ENCODE measurements around the gene CHI3L1. TPM values are rescaled to one million over a fixed set of nuclear protein-coding genes. Genes with fewer than 3 reads are reported as not detected.

CHI3L1 gene
- total RNA-seq, 2 experiments from 2014 or later = not detected

DNA sequence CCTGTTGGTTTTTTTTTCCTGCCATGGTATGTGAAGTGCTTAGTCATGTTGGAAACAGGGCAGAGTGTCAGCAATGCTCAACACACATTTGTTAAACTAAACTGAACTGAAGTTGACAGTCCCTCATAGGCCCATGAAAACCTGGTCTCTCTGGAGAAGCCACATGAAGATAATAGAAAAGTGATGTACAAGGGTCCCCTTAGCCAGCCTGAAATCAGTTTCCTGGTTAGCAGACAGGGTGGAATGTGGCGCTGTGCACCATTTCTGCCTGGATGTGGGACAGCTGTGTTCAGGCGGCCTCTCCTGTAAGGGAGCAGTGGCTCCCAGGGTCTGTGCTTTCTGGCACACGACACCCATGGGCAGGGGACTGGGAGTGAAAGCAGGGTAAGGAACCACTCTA lies 9.9 kb upstream of the CHI3L1 start:
- Histone ChIP-seq H3K9me3 (ENCODE audit: low read length) (no peaks in the 10 kb centered on the region), H3K4me2 (ENCODE audit: low read length) (no peak overlapping the region), H3K4me1 (ENCODE audit: insufficient read depth, low read length, poor library complexity, severe bottlenecking) (no peaks in the 10 kb centered on the region), H3K36me3 (ENCODE audit: insufficient read depth, low read length) (no peaks in the 10 kb centered on the region), H3K9me2 (ENCODE audit: insufficient read depth, low read length) (no peaks in the 10 kb centered on the region), H3K79me2 (ENCODE audit: insufficient read depth, low read depth, low read length) (no peaks in the 10 kb centered on the region), H2AFZ (ENCODE audit: low read length) (no peak overlapping the region), H3K27ac (ENCODE audit: low read depth, low read length, poor library complexity, severe bottlenecking) (no peak overlapping the region), H4K20me1 (ENCODE audit: insufficient read depth, low read length) (no peaks in the 10 kb centered on the region), H3K4me3 (ENCODE audit: low read depth, low read length, poor library complexity, severe bottlenecking) (no peak overlapping the region)
- ChIA-PET CTCF (ENCODE audit: unreplicated experiment) (interaction anchor here (1.1 kb wide), 1 partner anchor 30 kb away, joined by 3 read pairs; no protein-coding TSS in a partner anchor), POLR2A (no interaction called here)
- no peak for TF ChIP-seq EZH2phosphoT487 (IDR thresholded peaks at IDR 0.05; ENCODE audit: borderline replicate concordance, low read depth, low read length)
- TF ChIP-seq, protein P1, sequence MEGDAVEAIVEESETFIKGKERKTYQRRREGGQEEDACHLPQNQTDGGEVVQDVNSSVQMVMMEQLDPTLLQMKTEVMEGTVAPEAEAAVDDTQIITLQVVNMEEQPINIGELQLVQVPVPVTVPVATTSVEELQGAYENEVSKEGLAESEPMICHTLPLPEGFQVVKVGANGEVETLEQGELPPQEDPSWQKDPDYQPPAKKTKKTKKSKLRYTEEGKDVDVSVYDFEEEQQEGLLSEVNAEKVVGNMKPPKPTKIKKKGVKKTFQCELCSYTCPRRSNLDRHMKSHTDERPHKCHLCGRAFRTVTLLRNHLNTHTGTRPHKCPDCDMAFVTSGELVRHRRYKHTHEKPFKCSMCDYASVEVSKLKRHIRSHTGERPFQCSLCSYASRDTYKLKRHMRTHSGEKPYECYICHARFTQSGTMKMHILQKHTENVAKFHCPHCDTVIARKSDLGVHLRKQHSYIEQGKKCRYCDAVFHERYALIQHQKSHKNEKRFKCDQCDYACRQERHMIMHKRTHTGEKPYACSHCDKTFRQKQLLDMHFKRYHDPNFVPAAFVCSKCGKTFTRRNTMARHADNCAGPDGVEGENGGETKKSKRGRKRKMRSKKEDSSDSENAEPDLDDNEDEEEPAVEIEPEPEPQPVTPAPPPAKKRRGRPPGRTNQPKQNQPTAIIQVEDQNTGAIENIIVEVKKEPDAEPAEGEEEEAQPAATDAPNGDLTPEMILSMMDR (conservative IDR thresholded peaks at IDR 0.05; ENCODE audit: low read length) = no peak
- BruUV-seq (replicated peaks) = no TSS peak
- no peak for DNase-seq (ENCODE audit: low spot score)
- intact Hi-C loops (cut with micrococcal nuclease; ENCODE audit: unreplicated experiment) = no loop called here

DNA sequence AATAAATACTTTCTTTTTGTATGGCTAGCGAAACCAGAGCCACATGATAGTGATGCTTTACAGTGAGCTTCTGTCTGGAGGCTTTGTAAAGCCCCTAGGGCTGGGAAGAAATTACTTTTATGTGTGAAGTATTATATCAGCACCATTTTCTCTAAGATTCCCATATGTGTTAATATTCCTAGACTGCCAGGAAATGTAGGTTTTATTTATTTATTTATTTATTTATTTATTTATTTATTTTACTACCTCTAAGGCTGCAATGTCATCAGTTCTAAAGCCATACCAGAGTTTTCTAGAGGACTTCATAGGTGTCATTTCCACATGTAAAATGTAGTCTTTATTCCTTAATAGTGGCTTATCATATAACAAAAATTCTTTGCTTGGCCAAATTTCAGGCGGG lies 4.4 kb upstream of the CHI3L1 start:
- intact Hi-C loops (cut with micrococcal nuclease; ENCODE audit: unreplicated experiment) = no loop called here
- ChIA-PET CTCF (ENCODE audit: unreplicated experiment) (no interaction called here), POLR2A (interaction anchor here (0.5 kb wide), 1 partner anchor 29 kb away, joined by 4 read pairs; no protein-coding TSS in a partner anchor)
- BruUV-seq (replicated peaks) = no TSS peak
- H3K27ac ChIP-seq (ENCODE audit: low read depth, low read length, poor library complexity, severe bottlenecking) = no peak overlapping the region
- H3K36me3 ChIP-seq (ENCODE audit: insufficient read depth, low read length) = no peaks in the 10 kb centered on the region
- TF ChIP-seq EZH2phosphoT487 (IDR thresholded peaks at IDR 0.05; ENCODE audit: borderline replicate concordance, low read depth, low read length) = no peak
- TF ChIP-seq, protein P1 (conservative IDR thresholded peaks at IDR 0.05; ENCODE audit: low read length) = no peak
- no peaks in the 10 kb centered on the region for H3K9me2 ChIP-seq (ENCODE audit: insufficient read depth, low read length)
- DNase-seq (ENCODE audit: low spot score) = no peak
- H3K9me3 ChIP-seq (ENCODE audit: low read length) = no peaks in the 10 kb centered on the region
- H3K79me2 ChIP-seq (ENCODE audit: insufficient read depth, low read depth, low read length) = no peaks in the 10 kb centered on the region
- no peaks in the 10 kb centered on the region for H3K4me1 ChIP-seq (ENCODE audit: insufficient read depth, low read length, poor library complexity, severe bottlenecking)
- H3K4me3 ChIP-seq (ENCODE audit: low read depth, low read length, poor library complexity, severe bottlenecking) = no peak overlapping the region
- no peak overlapping the region for H2AFZ ChIP-seq (ENCODE audit: low read length)
- no peaks in the 10 kb centered on the region for H4K20me1 ChIP-seq (ENCODE audit: insufficient read depth, low read length)
- no peak overlapping the region for H3K4me2 ChIP-seq (ENCODE audit: low read length)

DNA sequence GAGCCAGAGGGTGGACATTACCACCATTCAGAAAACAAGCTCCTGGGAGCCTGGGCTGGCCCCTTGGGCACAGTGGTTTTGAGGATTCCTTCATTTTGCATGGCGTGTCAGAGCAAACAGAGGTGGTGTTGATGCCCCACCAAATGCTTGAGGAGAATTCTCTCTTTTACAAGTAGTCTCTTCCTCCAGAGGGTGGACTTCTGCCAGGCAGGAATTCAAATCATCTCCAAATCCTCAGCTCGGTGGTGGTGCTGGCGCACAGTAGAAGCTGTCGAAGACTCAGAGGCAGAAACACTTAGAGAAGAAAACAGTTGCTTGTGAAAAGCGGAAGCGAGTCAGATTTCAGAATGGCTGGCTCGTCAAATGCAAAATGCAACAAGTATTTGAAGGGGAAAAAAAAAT lies 3.4 kb upstream of the CHI3L1 start:
- H3K27ac ChIP-seq (ENCODE audit: low read depth, low read length, poor library complexity, severe bottlenecking) = no peak overlapping the region
- no peaks in the 10 kb centered on the region for H3K4me1 ChIP-seq (ENCODE audit: insufficient read depth, low read length, poor library complexity, severe bottlenecking)
- intact Hi-C loops (cut with micrococcal nuclease; ENCODE audit: unreplicated experiment) = no loop called here
- H3K4me3 ChIP-seq (ENCODE audit: low read depth, low read length, poor library complexity, severe bottlenecking) = no peak overlapping the region
- no TSS peak for BruUV-seq (replicated peaks)
- no peak overlapping the region for H2AFZ ChIP-seq (ENCODE audit: low read length)
- DNase-seq (ENCODE audit: low spot score) = no peak
- no peak overlapping the region for H3K4me2 ChIP-seq (ENCODE audit: low read length)
- ChIA-PET CTCF (ENCODE audit: unreplicated experiment) (no interaction called here), POLR2A (no interaction called here)
- H3K79me2 ChIP-seq (ENCODE audit: insufficient read depth, low read depth, low read length) = no peaks in the 10 kb centered on the region
- H3K9me3 ChIP-seq (ENCODE audit: low read length) = no peaks in the 10 kb centered on the region
- H3K9me2 ChIP-seq (ENCODE audit: insufficient read depth, low read length) = no peaks in the 10 kb centered on the region
- H4K20me1 ChIP-seq (ENCODE audit: insufficient read depth, low read length) = no peaks in the 10 kb centered on the region
- no peak for TF ChIP-seq EZH2phosphoT487 (IDR thresholded peaks at IDR 0.05; ENCODE audit: borderline replicate concordance, low read depth, low read length)
- TF ChIP-seq, protein P1 (conservative IDR thresholded peaks at IDR 0.05; ENCODE audit: low read length) = no peak
- no peaks in the 10 kb centered on the region for H3K36me3 ChIP-seq (ENCODE audit: insufficient read depth, low read length)
